Tibial nerve (tissue), 4 donors: ENCODE data around the gene EPHB3. TPM values are rescaled to one million over a fixed set of nuclear protein-coding genes. Genes with fewer than 3 reads are reported as not detected.

Source experiments
- DNase-seq, 2 donors: peaks; one replicate each; pipeline ENCODE4 v3.0.0-alpha.2; 2019; ENCODE audit warnings: low spot score in 2 of 2
- H3K27ac ChIP-seq, 4 donors: fragments of 200-600 bp; sonication (generic) in 3 of 4; one replicate each; pipeline ENCODE4 v1.5.1; 2017 to 2019; ENCODE audit warnings: mild to moderate bottlenecking in 1 of 4
- H3K27me3 ChIP-seq, 2 donors: fragments of 200-600 bp; sonication (generic) in 1 of 2; one replicate each; pipeline versions ENCODE4 v1.5.1 to v1.6.0; 2017 to 2019
- H3K36me3 ChIP-seq, 3 donors: fragments of 200-600 bp; sonication (generic); one replicate each; pipeline ENCODE4 v1.5.1; 2018 to 2019
- H3K4me1 ChIP-seq, 4 donors: fragments of 200-600 bp; sonication (generic) in 3 of 4; one replicate each; pipeline ENCODE4 v1.5.1; 2017 to 2019
- H3K4me3 ChIP-seq, 4 donors: fragments of 200-600 bp; sonication (generic) in 3 of 4; one replicate each; pipeline ENCODE4 v1.5.1; 2017 to 2019; ENCODE audit warnings: mild to moderate bottlenecking in 1 of 4, moderate library complexity in 1 of 4
- H3K9me3 ChIP-seq, 4 donors: fragments of 200-600 bp; sonication (generic) in 3 of 4; one replicate each; pipeline ENCODE4 v1.5.1; 2017 to 2019
- CTCF ChIP-seq, 5 experiments: fragments of 200-600 bp in 3 of 5; fragments of 450-650 bp in 2 of 5; sonication (generic) in 3 of 5; IDR thresholded peaks; one replicate each; pipeline ENCODE4 v1.5.1; 2016 to 2019; ENCODE audit warnings: antibody characterized with exemption in 5 of 5, mild to moderate bottlenecking in 3 of 5, moderate library complexity in 2 of 5
- EP300 ChIP-seq, 2 donors: sonication (generic); formaldehyde crosslinking; IDR thresholded peaks; one replicate each; pipeline ENCODE4 v1.6.1; 2017; ENCODE audit warnings: antibody characterized with exemption in 2 of 2, mild to moderate bottlenecking in 1 of 2
- POLR2A ChIP-seq, 2 donors: fragments of 450-650 bp; IDR thresholded peaks; one replicate each; pipeline ENCODE4 v1.6.1; 2017; ENCODE audit warnings: antibody characterized with exemption in 2 of 2, mild to moderate bottlenecking in 2 of 2, moderate library complexity in 2 of 2
- WGBS, 2 donors: methylation state at CpG; one replicate each; pipeline ENCODE4 v1.1.5; 2018; 5-methylcytosine and 5-hydroxymethylcytosine counted together
- total RNA-seq, 4 donors: library from RNA; depleted of rRNA; stranded (reverse); fragments of >200 nt; gene quantifications; one replicate each; pipeline ENCODE4 v1.1.0, GENCODE V29; 2016

The EPHB3 gene
- 10 to 100 TPM in 1 of 4 donors, 1 to 10 TPM in 3; 4.8 to 13.8 (median 5.9) TPM for total RNA-seq

- Histone ChIP-seq H3K9me3 (no peaks in the 10 kb centered on the region), H3K36me3 (no peaks in the 10 kb centered on the region), H3K4me1 (peaks cover 0 to 48% (median 25%) of the 10 kb centered on the region in 4 donors), H3K27me3 (no peaks in the 10 kb centered on the region), H3K4me3 (peak within 1 kb of the TSS; percentile 65 to 73 (median 70)), H3K27ac (peak within 1 kb of the TSS; percentile 56 to 93 (median 84))
- peak; percentile 99 to 100 for DNase-seq
- WGBS, 2 donors, result 0 to 1% methylated on average over 20 to 41 of the region's 62 CpGs
- TF ChIP-seq POLR2A (IDR thresholded peaks at IDR 0.05) (peak; percentile 96 to 97), CTCF (IDR thresholded peaks at IDR 0.05) (peak; percentile 95 to 100 (median 99)), EP300 (IDR thresholded peaks at IDR 0.05) (peak; percentile 52 to 95)
These were observed at the start of gene EPHB3 for GRCh38 chr3:184561061-184561912. Gene EPHB3 (plus strand): TSS chr3:184561785. CDS start chr3:184562236, 451 bp downstream.

GRCh38 chr3:184512621-184513020 is 49.0 kb upstream of the EPHB3 start:
- peaks cover 0 to 55% of the 10 kb centered on the region in 2 donors for H3K27me3 ChIP-seq
- TF ChIP-seq POLR2A (IDR thresholded peaks at IDR 0.05) (no peak), CTCF (IDR thresholded peaks at IDR 0.05) (no peak), EP300 (IDR thresholded peaks at IDR 0.05) (no peak)
- 89 to 90% methylated on average over 7 of the region's 7 CpGs for WGBS, 2 donors

GRCh38 chr3:184513276-184514170 is 48.1 kb upstream of the EPHB3 start:
- 8 to 10% methylated on average over 23 to 52 of the region's 69 CpGs for WGBS, 2 donors
- Histone ChIP-seq H3K4me3 (peak overlapping the region; percentile 9 to 52 (median 38)), H3K27me3 (peaks cover 0 to 61% of the 10 kb centered on the region in 2 donors), H3K27ac (peak overlapping the region in 2 of 4 donors; percentile 32 to 45), H3K9me3 (no peaks in the 10 kb centered on the region), H3K4me1 (peaks cover 0 to 12% (median 4%) of the 10 kb centered on the region in 4 donors), H3K36me3 (no peaks in the 10 kb centered on the region)
- TF ChIP-seq POLR2A (IDR thresholded peaks at IDR 0.05) (no peak), CTCF (IDR thresholded peaks at IDR 0.05) (peak; percentile 83 to 91 (median 89)), EP300 (IDR thresholded peaks at IDR 0.05) (no peak)
- DNase-seq, result peak; percentile 77 to 91

More at GRCh38 chr3:184512621-184513020, 49.0 kb upstream of the EPHB3 start:
- DNase-seq, result no peak
- H3K4me3 ChIP-seq, result no peak overlapping the region
- no peaks in the 10 kb centered on the region for H3K9me3 ChIP-seq
- H3K36me3 ChIP-seq, result no peaks in the 10 kb centered on the region
- H3K27ac ChIP-seq, result no peak overlapping the region
- H3K4me1 ChIP-seq, result peaks cover 0 to 12% (median 4%) of the 10 kb centered on the region in 4 donors

- H3K36me3 ChIP-seq, result no peaks in the 10 kb centered on the region
These were observed 47.5 kb upstream of the EPHB3 start for GRCh38 chr3:184514171-184514490.

More at GRCh38 chr3:184514171-184514490, 47.5 kb upstream of the EPHB3 start:
- H3K9me3 ChIP-seq, result no peaks in the 10 kb centered on the region
- H3K27me3 ChIP-seq, result peaks cover 0 to 64% of the 10 kb centered on the region in 2 donors
- H3K27ac ChIP-seq, result peak overlapping the region in 1 of 4 donors; percentile 32
- H3K4me1 ChIP-seq, result peaks cover 0 to 12% (median 4%) of the 10 kb centered on the region in 4 donors
- TF ChIP-seq CTCF (IDR thresholded peaks at IDR 0.05) (no peak), EP300 (IDR thresholded peaks at IDR 0.05) (no peak), POLR2A (IDR thresholded peaks at IDR 0.05) (no peak)
- WGBS, 2 donors, result 11 to 14% methylated on average over 10 of the region's 10 CpGs
- DNase-seq, result no peak
- peak overlapping the region; percentile 9 to 52 (median 38) for H3K4me3 ChIP-seq
